ENCODE data around the gene COQ8A.
"Not testable (repeated sequence)": the region's sequence is repeated elsewhere in the genome, so short reads cannot be mapped to it uniquely, and the experiment has no call there.

COQ8A gene

GRCh38 chr1:226985839-226986463 is 45.9 kb downstream of the COQ8A start:
- DNase-seq: no peak

GRCh38 chr1:226986496-226987178 is 46.5 kb downstream of the COQ8A start:
- no peak for DNase-seq

- DNase-seq: no peak
Observed at GRCh38 chr1:226987179-226987536, 47.1 kb downstream of the COQ8A start.

- DNase-seq: no peak
Observed at GRCh38 chr1:226987623-226988333, 47.7 kb downstream of the COQ8A start.

- no peak for DNase-seq
Observed at GRCh38 chr1:226988334-226988666, 48.2 kb downstream of the COQ8A start.

GRCh38 chr1:226989085-226989920 is 49.2 kb downstream of the COQ8A start:
- DNase-seq: no peak

- DNase-seq: no peak
Observed at GRCh38 chr1:226990133-226990716, 50.1 kb downstream of the COQ8A start.

- DNase-seq: no peak
Observed at GRCh38 chr1:226991920-226992319, 51.8 kb downstream of the COQ8A start.

GRCh38 chr1:226993814-226994585 is 53.9 kb downstream of the COQ8A start:
- DNase-seq: no peak

GRCh38 chr1:226994586-226995364 is 54.7 kb downstream of the COQ8A start:
- DNase-seq: no peak

GRCh38 chr1:226995365-226996332 is 55.6 kb downstream of the COQ8A start:
- no peak for DNase-seq

- DNase-seq: not testable (repeated sequence)
Observed at GRCh38 chr1:226999579-226999978, 59.5 kb downstream of the COQ8A start.

GRCh38 chr1:227002531-227003049 is 62.5 kb downstream of the COQ8A start:
- no peak for DNase-seq

GRCh38 chr1:227003165-227003564 is 63.1 kb downstream of the COQ8A start:
- no peak for DNase-seq

- no peak for DNase-seq
Observed at GRCh38 chr1:227004796-227005195, 64.7 kb downstream of the COQ8A start.

GRCh38 chr1:227006226-227006796 is 66.2 kb downstream of the COQ8A start:
- no peak for DNase-seq

- no peak for DNase-seq
Observed at GRCh38 chr1:227009937-227010336, 69.8 kb downstream of the COQ8A start.

- no peak for DNase-seq
Observed at GRCh38 chr1:227010645-227011044, 70.6 kb downstream of the COQ8A start.

GRCh38 chr1:227016990-227017389 is 76.9 kb downstream of the COQ8A start:
- no peak for DNase-seq

- no peak for DNase-seq
Observed at GRCh38 chr1:227032396-227032795, 92.3 kb downstream of the COQ8A start.
